ENCODE results near the gene GPSM3. TPM values are rescaled to one million over a fixed set of nuclear protein-coding genes. Genes with fewer than 3 reads are reported as not detected.

GPSM3 gene
- total and polyA plus RNA-seq, 2 of the 13 experiments (the other 11 are each of a cell fraction or from before 2014, with no cell fraction given), result 0.18 to 6.2 TPM

DNA sequence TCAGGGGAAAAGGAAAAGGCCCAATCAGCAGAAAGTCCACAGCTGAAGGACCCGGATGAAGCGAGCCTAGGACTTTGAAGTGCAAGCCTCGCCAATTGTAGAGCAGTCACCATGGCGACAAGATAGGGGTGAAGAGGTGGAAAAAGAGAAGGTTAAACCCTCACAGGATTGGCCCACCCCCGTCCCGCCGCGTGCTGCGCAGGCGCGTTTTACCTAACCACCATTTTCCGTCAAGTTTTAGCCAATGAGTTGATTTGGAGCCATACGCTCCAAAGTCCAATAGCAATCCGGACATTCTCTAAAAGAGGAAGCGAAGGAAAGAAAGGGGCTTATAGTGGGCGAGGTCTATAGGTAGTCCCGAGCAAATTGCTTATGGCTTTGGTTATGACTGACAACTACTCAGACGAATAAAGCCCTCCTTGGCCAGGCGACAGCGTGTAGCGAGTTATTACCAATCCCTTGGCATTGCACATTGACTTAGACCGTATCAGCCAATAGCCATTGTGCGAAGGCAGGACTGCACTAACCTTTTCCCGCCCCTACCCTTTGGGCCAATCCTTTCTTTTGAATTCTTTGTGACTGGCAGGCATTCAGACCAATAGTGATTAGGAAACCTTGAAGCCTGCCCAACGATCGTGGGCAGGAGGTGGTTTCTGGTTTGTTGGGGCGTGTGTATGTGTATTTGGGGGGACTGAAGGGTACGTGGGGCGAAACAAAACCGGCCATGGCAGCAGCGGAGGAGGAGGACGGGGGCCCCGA, 14.5 kb downstream of the GPSM3 start, which contains the start of gene RNF5 (continued):
- TF ChIP-seq ZNF672 (CRISPR knock-in tag; IDR thresholded peaks at IDR 0.05), result no peak
- no peak for TF ChIP-seq ZBTB42 (CRISPR knock-in tag; IDR thresholded peaks at IDR 0.05)
- TF ChIP-seq ZNF629 (CRISPR knock-in tag; conservative IDR thresholded peaks at IDR 0.05), result no peak
- no peak for TF ChIP-seq SRSF1 (optimal IDR thresholded peaks at IDR 0.05; ENCODE audit: low read depth, low read length)
- TF ChIP-seq HNF4A (CRISPR knock-in tag; IDR thresholded peaks at IDR 0.05), result peak; percentile 77
- no peak for TF ChIP-seq MTA3 (CRISPR knock-in tag; IDR thresholded peaks at IDR 0.05)
- TF ChIP-seq ZNF441 (CRISPR knock-in tag; IDR thresholded peaks at IDR 0.05; ENCODE audit: borderline replicate concordance), result no peak
- no peak for TF ChIP-seq ZNF770 (CRISPR knock-in tag; IDR thresholded peaks at IDR 0.05)
- no peak for TF ChIP-seq ZNF775 (CRISPR knock-in tag; IDR thresholded peaks at IDR 0.05; ENCODE audit: borderline replicate concordance)
- TF ChIP-seq FOXJ3 (CRISPR knock-in tag; IDR thresholded peaks at IDR 0.05; ENCODE audit: borderline replicate concordance), result no peak
- TF ChIP-seq TOE1 (CRISPR knock-in tag; IDR thresholded peaks at IDR 0.05), result no peak
- no peak for TF ChIP-seq ZNF383 (CRISPR knock-in tag; IDR thresholded peaks at IDR 0.05; ENCODE audit: borderline replicate concordance)
- no peak; the same call in 1 of the 2 replicates for TF ChIP-seq BORCS8-MEF2B (CRISPR knock-in tag; IDR thresholded peaks at IDR 0.05)
- TF ChIP-seq SATB2 (CRISPR knock-in tag; IDR thresholded peaks at IDR 0.05), result no peak
- TF ChIP-seq, protein P1, sequence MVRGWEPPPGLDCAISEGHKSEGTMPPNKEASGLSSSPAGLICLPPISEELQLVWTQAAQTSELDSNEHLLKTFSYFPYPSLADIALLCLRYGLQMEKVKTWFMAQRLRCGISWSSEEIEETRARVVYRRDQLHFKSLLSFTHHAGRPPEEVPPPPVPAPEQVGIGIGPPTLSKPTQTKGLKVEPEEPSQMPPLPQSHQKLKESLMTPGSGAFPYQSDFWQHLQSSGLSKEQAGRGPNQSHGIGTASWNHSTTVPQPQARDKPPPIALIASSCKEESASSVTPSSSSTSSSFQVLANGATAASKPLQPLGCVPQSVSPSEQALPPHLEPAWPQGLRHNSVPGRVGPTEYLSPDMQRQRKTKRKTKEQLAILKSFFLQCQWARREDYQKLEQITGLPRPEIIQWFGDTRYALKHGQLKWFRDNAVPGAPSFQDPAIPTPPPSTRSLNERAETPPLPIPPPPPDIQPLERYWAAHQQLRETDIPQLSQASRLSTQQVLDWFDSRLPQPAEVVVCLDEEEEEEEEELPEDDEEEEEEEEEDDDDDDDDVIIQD (CRISPR knock-in tag; IDR thresholded peaks at IDR 0.05; ENCODE audit: low read depth), result 0 out of 2 replicates have a peak, but pooled peaks have one; percentile 16
- peak; percentile 71 for TF ChIP-seq HNRNPLL (IDR thresholded peaks at IDR 0.05; ENCODE audit: low read depth, low read length, poor library complexity, severe bottlenecking)
- TF ChIP-seq SSRP1 (CRISPR knock-in tag; IDR thresholded peaks at IDR 0.05), result no peak
- TF ChIP-seq RFXAP (CRISPR knock-in tag; IDR thresholded peaks at IDR 0.05; ENCODE audit: borderline replicate concordance), result peak; percentile 97
- TF ChIP-seq, protein P2, sequence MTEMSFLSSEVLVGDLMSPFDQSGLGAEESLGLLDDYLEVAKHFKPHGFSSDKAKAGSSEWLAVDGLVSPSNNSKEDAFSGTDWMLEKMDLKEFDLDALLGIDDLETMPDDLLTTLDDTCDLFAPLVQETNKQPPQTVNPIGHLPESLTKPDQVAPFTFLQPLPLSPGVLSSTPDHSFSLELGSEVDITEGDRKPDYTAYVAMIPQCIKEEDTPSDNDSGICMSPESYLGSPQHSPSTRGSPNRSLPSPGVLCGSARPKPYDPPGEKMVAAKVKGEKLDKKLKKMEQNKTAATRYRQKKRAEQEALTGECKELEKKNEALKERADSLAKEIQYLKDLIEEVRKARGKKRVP (CRISPR knock-in tag; IDR thresholded peaks at IDR 0.05), result no peak
- no peak for TF ChIP-seq TAF15 (IDR thresholded peaks at IDR 0.05; ENCODE audit: low read depth, low read length, poor library complexity, severe bottlenecking)
- TF ChIP-seq ZNF879 (CRISPR knock-in tag; IDR thresholded peaks at IDR 0.05), result no peak
- no peak for TF ChIP-seq TFE3 (CRISPR knock-in tag; IDR thresholded peaks at IDR 0.05)
- no peak for TF ChIP-seq PAX8 (CRISPR knock-in tag; IDR thresholded peaks at IDR 0.05; ENCODE audit: borderline replicate concordance)
- TF ChIP-seq ZNF768 (CRISPR knock-in tag; IDR thresholded peaks at IDR 0.05), result no peak
- peak; percentile 37; the same call in 1 of the 2 replicates for TF ChIP-seq POLR2AphosphoS5 (IDR thresholded peaks at IDR 0.05; ENCODE audit: low read depth, low read length)
